Left forelimb (tissue), 1 donor: Measurements from ENCODE around the gene SPTA1.
"Not testable (repeated sequence)": the region's sequence is repeated elsewhere in the genome, so short reads cannot be mapped to it uniquely, and the experiment has no call there.

Source experiments
- DNase-seq: peaks from one replicate; pipeline ENCODE4 v3.0.0-alpha.2; 2018; ENCODE audit warnings: low spot score

The SPTA1 gene

GRCh38 chr1:158686111-158687009, at the start of gene SPTA1:
SPTA1 (minus strand) TSS chr1:158686715; CDS start chr1:158686517, 198 bp downstream.
- no peak for DNase-seq

- no peak for DNase-seq
Measured at GRCh38 chr1:158735848-158736247, 49.3 kb upstream of the SPTA1 start.

GRCh38 chr1:158732524-158732923, 46.0 kb upstream of the SPTA1 start:
- DNase-seq = no peak

GRCh38 chr1:158731707-158732106, 45.2 kb upstream of the SPTA1 start:
- no peak for DNase-seq

GRCh38 chr1:158730453-158730852, 43.9 kb upstream of the SPTA1 start:
- DNase-seq = no peak

- DNase-seq = no peak
Measured at GRCh38 chr1:158728510-158729225, 42.2 kb upstream of the SPTA1 start.

GRCh38 chr1:158724442-158724841, 37.9 kb upstream of the SPTA1 start:
- no peak for DNase-seq

GRCh38 chr1:158720620-158721019, 34.1 kb upstream of the SPTA1 start, which contains the start of gene OR6K3:
OR6K3 (minus strand) TSS chr1:158720720; CDS start chr1:158718115, 2,605 bp downstream.
- DNase-seq = no peak

GRCh38 chr1:158719664-158720063, 33.1 kb upstream of the SPTA1 start:
- DNase-seq = no peak

GRCh38 chr1:158717344-158717743, 30.8 kb upstream of the SPTA1 start:
- no peak for DNase-seq

- no peak for DNase-seq
Measured at GRCh38 chr1:158716335-158716734, 29.8 kb upstream of the SPTA1 start.

- no peak for DNase-seq
Measured at GRCh38 chr1:158714754-158715153, 28.2 kb upstream of the SPTA1 start.

- no peak for DNase-seq
Measured at GRCh38 chr1:158711098-158711497, 24.6 kb upstream of the SPTA1 start.

- DNase-seq = no peak
Measured at GRCh38 chr1:158706096-158706495, 19.6 kb upstream of the SPTA1 start.

GRCh38 chr1:158700552-158700951, 14.0 kb upstream of the SPTA1 start, which contains the start of gene OR6K2:
OR6K2 (minus strand) TSS chr1:158700652; CDS start chr1:158700652, 0 bp downstream.
- DNase-seq = no peak

- DNase-seq = no peak
Measured at GRCh38 chr1:158694596-158694995, 8.1 kb upstream of the SPTA1 start.

- no peak for DNase-seq
Measured at GRCh38 chr1:158692356-158692755, 5.8 kb upstream of the SPTA1 start.

- DNase-seq = no peak
Measured at GRCh38 chr1:158691907-158692306, 5.4 kb upstream of the SPTA1 start.

- not testable (repeated sequence) for DNase-seq
Measured at GRCh38 chr1:158691149-158691548, 4.6 kb upstream of the SPTA1 start.

GRCh38 chr1:158689875-158690274, 3.4 kb upstream of the SPTA1 start:
- DNase-seq = no peak

GRCh38 chr1:158689110-158689509, 2.6 kb upstream of the SPTA1 start:
- no peak for DNase-seq

GRCh38 chr1:158688343-158688742, 1.8 kb upstream of the SPTA1 start:
- not testable (repeated sequence) for DNase-seq

- DNase-seq = no peak
Measured at GRCh38 chr1:158687037-158687436, 522 bp upstream of the SPTA1 start.
